HG03520 (cell line): Measurements from ENCODE around the gene SBNO2.

ENCODE experiments used
- ATAC-seq: cut with Tn5 transposase; IDR thresholded peaks from one replicate; pipeline ENCODE4 v1.9.1; 2021; ENCODE audit warnings: mild to moderate bottlenecking, moderate library complexity; ENCODE audit not compliant: unreplicated experiment

The SBNO2 gene

GRCh38 chr19:1168572-1169410, 5.3 kb downstream of the SBNO2 start:
- no peak for ATAC-seq

DNA sequence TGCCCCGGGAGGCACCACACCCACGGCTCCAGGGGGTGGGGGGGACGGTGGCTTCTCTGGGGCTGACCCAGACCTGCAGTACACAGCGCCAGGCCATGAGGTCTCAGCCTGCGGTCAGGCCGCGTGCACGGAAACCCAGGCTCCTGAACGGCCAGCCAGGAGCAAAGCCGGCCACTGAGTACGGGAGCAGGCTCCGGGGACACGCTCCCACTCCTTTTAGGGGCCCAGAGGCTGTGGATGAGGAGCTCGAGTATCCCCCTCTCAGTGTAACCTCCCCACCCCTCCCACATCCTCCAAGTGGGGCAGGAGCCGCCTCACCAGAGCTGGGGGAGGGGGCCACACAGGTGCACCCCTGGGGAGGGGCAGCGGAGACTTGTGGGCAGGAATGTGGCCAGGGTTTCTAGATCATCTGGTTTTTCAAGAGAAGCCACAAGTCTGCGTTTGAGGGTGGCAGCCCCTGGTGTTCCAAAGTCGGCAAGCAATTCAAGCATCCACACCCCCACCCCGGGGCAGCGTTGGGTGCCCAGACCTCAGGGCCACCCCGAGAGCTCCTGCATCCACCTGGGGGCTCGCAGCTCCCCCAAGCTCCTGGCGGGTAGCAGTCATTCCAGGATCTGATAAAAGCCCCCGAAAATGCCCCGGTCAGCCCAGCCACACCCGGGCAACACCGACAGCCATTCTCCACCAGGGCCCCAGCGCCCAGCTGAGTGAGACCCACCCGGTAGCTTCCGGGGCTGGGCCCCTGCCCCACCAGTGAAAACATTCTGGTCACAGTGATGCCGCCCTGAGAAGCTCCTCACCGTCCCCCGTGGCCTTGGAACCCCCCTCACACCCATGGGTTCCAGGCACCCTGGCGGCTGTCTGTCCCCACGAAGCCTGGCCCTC, 6.1 kb downstream of the SBNO2 start:
- ATAC-seq: no peak

DNA sequence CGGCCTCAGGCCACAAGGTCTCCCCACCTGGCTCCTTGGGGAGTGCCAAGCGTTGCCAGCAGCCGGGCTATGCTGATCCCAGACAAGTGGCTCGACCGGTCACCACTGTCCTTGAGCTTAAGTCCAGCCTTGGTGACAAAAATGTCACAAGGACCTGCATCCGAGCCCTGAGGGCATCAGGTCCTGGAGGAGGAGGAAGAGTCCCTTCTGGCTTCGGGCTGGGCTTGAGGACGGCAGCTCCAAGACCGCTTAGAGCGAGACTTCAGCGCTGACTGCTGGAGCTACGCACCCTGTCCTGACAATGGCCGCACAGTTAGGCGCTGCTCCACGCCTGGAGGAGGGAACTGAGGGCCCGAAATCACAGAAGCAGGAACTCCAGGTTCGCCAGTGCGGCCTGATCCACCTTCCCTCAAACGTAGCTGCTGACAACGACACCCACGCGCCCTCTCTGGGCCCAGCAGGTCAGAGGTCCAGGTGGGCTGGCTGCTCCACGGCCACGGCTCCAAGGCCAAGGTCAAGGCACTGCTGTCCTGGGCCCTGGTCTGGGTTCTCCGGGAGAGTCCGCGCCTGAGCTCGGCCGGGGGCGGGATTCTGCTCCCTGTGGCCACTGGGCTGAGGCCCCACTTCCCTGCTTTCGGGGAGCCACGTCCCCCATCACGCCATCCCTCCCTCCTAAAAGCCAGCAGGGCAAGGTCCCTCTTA, 7.0 kb downstream of the SBNO2 start:
- no peak for ATAC-seq

DNA sequence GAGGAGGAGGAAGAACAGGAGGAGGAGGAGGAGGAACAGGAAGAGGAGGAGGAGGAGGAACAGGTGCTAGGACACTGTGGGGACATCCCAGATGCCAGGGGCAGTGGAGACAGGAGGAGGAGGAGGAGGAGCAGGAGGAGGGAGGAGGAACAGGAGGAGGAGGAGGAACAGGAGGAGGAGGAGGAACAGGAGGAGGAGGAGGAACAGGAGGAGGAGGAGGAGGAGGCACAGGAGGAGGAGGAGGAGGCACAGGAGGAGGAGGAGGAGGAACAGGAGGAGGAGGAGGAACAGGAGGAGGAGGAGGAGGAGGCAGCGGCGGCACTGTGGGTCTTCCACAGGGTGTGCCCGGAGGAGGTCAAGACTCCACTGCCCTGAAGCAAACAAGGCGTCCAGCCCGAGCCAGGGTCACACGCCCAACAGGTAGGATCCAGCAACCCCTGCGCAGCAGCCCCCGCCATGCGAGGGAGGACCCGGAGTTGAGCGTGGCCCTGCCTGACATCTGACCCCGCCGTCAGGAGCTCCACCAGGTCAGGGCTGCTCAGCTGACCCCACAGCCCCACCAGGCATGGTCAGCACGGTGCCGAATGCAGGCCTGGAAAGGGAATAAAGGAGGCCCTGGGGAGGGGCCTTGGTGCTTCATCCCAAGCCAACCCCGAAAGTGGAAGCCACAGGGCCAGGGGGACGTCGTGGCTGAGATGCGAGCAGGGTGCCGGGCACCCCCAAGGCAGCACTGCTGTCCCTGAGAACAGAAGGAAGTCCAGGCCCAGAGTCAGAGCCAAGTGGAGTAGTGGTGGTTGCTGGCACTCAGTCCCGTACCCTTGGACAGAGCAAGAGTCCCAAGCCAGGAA, 9.2 kb downstream of the SBNO2 start:
- ATAC-seq: no peak

DNA sequence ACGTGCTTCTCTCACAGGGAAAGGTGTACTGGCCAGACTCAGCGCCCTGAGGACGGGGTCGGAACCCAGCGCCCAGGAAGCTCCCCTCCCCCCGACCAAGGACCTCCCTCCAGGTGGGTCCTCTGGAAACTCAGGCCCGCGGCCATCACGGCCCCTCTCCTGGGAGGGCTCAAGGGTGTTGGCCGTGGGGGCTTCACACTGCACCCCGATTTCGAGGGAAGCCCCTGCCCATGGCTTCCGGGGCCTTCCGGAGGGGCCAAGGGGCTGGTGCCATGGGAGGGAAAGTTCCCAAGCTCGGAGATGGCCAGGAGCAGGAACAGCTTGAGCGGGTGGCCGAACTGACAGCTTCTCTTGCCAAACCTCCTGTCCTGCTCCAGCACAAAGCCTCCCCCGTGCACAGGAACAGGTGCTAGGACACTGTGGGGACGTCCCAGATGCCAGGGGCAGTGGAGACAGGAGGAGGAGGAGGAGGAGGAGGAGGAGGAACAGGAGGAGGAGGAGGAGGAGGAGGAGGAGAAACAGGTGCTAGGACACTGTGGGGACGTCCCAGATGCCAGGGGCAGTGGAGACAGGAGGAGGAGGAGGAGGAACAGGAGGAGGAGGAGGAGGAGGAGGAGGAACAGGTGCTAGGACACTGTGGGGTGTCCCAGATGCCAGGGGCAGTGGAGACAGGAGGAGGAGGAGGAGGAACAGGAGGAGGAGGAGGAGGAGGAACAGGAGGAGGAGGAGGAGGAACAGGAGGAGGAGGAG, 10.0 kb downstream of the SBNO2 start:
- no peak for ATAC-seq

DNA sequence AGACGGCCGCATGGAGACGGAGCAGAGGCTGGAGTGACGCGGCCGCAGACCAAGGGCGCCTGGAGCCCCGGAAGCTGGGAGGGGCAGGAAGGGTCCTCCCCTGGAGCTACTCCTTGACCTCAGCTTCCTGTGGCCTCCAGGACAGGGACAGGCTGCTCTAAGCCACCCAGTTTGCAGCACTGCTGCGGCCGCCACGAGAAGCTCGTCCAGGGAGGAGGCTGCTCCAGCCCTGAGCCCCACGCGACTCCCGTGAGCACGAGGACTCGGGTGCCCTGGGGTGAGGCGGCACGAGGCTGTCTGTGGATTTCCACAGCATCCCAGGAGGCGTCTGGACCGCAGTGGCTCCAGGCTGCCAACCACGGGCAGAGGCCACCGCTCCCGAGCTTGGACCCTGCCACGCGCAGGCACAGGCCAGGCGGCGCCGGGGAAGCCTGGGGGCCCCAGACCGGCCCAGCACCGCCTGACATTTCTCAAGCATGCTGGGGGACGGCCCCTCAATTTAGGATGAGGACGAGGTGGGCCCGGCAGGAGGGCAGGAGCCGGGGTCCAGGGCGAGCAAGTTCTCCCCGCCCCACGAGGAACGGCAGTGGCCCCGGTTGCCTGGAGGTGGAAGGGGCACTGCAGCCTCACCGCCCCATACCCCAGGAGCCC, 10.7 kb downstream of the SBNO2 start:
- ATAC-seq: no peak

GRCh38 chr19:1162404-1163282, 11.4 kb downstream of the SBNO2 start:
- no peak for ATAC-seq

DNA sequence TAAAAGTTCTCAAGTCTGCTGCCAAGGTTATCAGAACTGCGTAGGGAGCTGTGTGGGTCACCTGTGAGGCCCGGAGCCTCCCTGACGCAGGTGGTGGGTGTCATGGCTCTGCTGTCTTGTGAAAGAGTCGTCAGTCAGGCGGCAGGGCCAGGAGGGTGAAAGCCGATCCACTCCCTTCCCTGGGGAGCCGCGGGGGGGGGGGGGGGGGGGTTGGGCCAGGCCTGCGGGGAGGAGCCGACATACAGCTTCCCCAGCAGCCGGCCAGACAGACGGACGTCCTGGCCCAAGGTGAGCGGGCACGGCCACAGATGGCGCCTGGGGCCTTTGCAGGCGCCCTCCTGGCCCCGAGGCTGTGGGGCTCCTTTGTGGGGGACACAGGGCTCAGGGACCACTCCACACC, 12.4 kb downstream of the SBNO2 start:
- ATAC-seq: no peak

GRCh38 chr19:1159864-1160595, 14.0 kb downstream of the SBNO2 start:
- no peak for ATAC-seq

- ATAC-seq: no peak
Observed at GRCh38 chr19:1158885-1159448, 15.1 kb downstream of the SBNO2 start.

DNA sequence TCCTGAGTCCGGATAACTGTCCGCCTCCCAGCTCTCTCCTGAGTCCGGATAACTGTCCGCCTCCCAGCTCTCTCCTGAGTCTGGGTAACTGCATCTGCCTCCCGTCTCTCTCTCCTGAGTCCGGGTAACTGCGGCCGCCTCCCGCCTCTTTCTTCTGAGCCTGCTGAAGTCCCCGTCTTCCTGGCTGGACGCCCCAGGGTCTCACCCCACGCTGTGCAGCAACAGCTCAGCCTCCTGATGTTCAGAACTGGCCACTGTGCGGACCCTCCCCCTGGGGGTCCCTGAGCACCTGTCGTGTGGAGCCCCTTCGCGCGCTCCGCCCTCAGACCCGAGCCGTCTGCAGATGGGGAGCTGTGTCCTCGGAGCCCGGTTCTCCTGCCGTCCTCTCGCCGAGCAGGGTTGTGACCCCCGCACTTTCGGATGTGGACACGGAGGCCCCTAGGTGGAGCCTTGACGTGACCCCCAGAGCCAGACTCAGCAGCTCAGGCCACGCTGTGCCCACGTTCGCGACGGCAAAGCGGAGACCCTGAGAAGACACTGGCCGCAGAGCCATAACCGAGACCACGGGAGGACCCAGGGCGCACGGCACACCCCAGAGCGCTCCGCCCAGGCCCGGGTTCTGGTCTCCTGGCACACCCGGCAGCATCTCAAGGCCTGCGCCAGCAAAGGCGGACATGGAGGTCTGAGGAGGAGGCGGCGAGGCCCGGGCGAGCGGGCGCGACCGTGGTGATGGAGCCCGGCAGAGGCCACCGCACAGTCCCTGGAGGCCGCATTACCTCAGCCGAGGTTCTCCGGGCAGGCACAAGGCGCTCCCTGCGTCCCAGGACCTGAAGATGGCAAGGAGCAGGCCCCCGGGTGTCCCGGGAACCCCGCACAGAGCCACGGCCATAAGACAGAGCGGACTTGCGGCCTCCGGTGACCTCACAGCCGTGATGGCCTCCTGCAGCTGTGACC, 15.9 kb downstream of the SBNO2 start:
- ATAC-seq: no peak

DNA sequence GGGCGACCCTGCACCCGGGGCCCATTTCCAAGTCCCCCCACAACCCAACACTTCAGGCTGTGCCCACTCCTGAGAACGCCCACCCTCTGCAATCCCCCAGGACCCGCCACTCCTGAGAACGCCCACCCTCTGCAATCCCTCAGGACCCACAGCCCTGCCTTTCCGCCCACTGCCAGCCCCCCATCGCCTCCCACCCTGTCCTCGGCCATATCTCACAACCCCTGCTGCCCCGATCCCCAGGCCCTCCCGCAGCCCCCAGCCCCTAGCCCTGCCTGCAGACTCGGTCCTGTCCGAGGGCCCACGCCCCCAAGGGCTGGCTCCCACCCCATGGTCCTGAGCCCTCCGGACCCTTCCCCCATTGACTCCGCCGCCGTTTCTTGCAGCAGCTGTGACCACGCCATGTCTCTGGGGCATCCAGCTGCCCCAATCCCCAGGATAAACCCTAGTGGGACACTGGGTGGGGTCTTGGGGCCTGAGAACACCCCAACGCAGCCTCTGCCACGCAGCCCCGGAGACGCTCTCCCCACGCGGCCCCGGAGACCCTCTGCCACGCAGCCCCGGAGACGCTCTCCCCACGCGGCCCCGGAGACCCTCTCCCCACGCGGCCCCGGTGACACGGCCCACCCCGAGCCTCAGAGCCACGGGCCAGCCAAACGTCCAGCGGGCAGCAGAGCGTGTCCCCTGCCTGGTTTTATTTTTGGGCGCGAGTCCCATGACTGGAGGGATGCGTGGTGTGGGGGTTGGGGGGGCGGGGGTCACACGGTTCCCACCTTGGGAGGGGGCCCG, 17.0 kb downstream of the SBNO2 start:
- no peak for ATAC-seq

DNA sequence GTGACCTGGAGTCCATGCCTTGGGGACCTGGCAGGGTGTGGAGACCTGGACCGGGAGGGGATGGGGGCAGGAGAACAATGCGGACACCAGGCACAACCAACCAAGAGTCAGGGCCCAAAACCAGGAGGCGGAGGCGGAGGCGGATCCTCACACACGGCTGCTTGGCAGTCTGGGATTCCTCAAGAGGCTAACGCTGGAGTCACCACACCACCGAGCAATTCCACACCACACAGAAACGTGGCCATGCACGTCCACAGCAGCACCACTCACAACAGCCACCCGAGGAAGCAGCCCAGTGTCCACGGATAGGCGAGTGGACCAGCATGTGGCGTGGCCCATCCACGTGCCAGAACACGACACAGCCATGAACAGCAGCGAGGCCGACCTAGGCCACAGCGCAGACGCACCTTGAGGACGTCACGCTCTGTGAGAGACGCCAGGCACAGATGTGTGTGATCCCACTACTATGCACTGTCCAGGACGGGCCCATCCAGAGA, 17.7 kb downstream of the SBNO2 start:
- ATAC-seq: no peak

DNA sequence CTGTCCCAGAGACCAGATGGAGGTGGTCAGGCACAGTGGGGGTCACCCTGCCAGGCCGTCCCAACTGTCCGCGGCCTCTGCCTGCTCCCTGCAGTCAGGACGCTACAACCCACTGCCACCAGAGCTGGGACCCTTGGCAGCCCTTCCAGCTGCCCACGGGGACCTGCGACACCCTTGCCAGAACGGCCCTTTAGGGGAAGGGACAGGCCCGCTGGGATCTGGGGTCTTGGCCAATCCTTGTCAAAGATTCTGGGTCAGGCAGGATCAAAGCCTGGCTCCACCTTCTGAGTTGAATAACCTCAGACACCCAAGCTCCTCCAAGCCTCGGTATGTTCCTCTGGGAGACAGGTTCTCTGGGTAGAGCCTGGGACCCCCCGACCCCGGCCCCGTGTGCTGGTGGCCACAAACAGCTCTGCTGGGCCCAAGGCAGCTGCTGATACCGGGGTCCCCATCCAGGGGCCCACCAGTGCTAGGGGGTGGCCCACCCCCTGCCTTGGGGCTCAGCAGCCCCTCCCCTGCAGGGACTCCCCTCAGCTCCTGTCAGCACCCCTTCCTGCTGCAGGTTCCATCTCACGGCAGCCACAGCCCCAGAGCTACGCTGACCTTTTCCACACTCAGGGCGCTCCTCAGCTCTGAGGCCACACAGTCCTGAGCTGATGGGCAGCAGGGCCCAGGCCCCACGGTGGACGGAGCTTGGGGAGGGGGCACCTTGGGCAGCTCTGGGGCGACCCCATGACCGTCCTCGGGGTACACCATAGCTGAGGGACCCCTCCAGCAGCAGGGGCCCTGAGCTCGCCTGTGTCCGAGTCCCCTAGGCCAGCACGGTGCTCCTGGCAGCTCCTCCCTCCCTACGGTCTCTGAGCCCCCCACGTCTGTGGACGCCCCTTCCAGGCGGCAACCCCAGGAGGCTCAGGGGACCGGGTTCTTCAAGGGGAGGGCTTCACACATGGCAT, 18.4 kb downstream of the SBNO2 start:
- ATAC-seq: no peak
